AML-193 (cell line): ENCODE measurements around the gene NXN.
"Not testable (repeated sequence)": the region's sequence is repeated elsewhere in the genome, so short reads cannot be mapped to it uniquely, and the experiment has no call there.

ENCODE experiments used
- DNase-seq, 2 experiments: peaks; one replicate each; lab custom pipeline; 2025; lab: John Stamatoyannopoulos, UW

Gene NXN

GRCh38 chr17:979212-979538, 401 bp downstream of the NXN start:
- no peak for DNase-seq

GRCh38 chr17:978103-979093, 1.2 kb downstream of the NXN start:
- DNase-seq = no peak

GRCh38 chr17:977166-977565, 2.4 kb downstream of the NXN start:
- DNase-seq = no peak

GRCh38 chr17:976312-976711, 3.3 kb downstream of the NXN start:
- DNase-seq = no peak

GRCh38 chr17:975371-975915, 4.1 kb downstream of the NXN start:
- no peak for DNase-seq

- DNase-seq = not testable (repeated sequence)
Measured at GRCh38 chr17:974778-975177, 4.8 kb downstream of the NXN start.

GRCh38 chr17:973053-973452, 6.5 kb downstream of the NXN start:
- no peak for DNase-seq

GRCh38 chr17:971861-972260, 7.7 kb downstream of the NXN start:
- not testable (repeated sequence) for DNase-seq

- no peak for DNase-seq
Measured at GRCh38 chr17:970364-970763, 9.2 kb downstream of the NXN start.

GRCh38 chr17:969811-970355, 9.7 kb downstream of the NXN start:
- DNase-seq = no peak

GRCh38 chr17:968812-969730, 10.5 kb downstream of the NXN start:
- DNase-seq = no peak

GRCh38 chr17:967122-967521, 12.5 kb downstream of the NXN start:
- DNase-seq = no peak

- DNase-seq = no peak
Measured at GRCh38 chr17:965311-965989, 14.1 kb downstream of the NXN start.

- DNase-seq = no peak
Measured at GRCh38 chr17:964876-965275, 14.7 kb downstream of the NXN start.

- no peak for DNase-seq
Measured at GRCh38 chr17:962670-963069, 16.9 kb downstream of the NXN start.

- no peak for DNase-seq
Measured at GRCh38 chr17:962166-962565, 17.4 kb downstream of the NXN start.

- no peak for DNase-seq
Measured at GRCh38 chr17:958712-959451, 20.7 kb downstream of the NXN start.

GRCh38 chr17:957856-958421, 21.6 kb downstream of the NXN start:
- no peak for DNase-seq

- DNase-seq = no peak
Measured at GRCh38 chr17:956905-957304, 22.7 kb downstream of the NXN start.

- DNase-seq = no peak
Measured at GRCh38 chr17:954431-955164, 25.0 kb downstream of the NXN start.
